B cell (primary cell): Measurements from ENCODE around the gene UTP4. TPM values are rescaled to one million over a fixed set of nuclear protein-coding genes. Genes with fewer than 3 reads are reported as not detected.

Experiments
- ATAC-seq: fragments of 200-7000 bp; cut with Tn5 transposase; one replicate; pipeline ENCODE4 v1.10.0; 2021; ENCODE audit warnings: low read depth, mild to moderate bottlenecking, moderate number of reproducible peaks, moderate library complexity
- CTCF ChIA-PET: fragments of 350-600 bp; sonication (Branson Sonifier 250); formaldehyde crosslinking; loops from one replicate; lab custom pipeline; 2021; ENCODE audit warnings: antibody characterized with exemption, inconsistent platforms; lab: Charles Lee
- POLR2A ChIA-PET: fragments of 350-600 bp; sonication (Branson Sonifier 250); formaldehyde crosslinking; loops from one replicate; lab custom pipeline; 2021; ENCODE audit warnings: antibody characterized with exemption; lab: Charles Lee
- DNase-seq: peaks from one replicate; pipeline ENCODE4 v3.0.0; 2013
- H2AFZ ChIP-seq: 2 replicates; pipeline ENCODE4 v1.6.1; 2012; ENCODE audit warnings: mild to moderate bottlenecking, low read depth, low read length; ENCODE audit not compliant: insufficient read depth, poor library complexity, severe bottlenecking
- H3K27ac ChIP-seq, 2 donors: 1 replicate in 1 of 2; 2 replicates in 1 of 2; pipeline ENCODE4 v1.5.1; 2012 to 2013; ENCODE audit warnings: low read length in 2 of 2, mild to moderate bottlenecking in 2 of 2, moderate library complexity in 1 of 2
- H3K27me3 ChIP-seq, 4 experiments: fragments of 200-600 bp in 1 of 4; sonication (generic) in 1 of 4; replicated peaks in 1 of 4; 1 replicate in 2 of 4; 2 replicates in 2 of 4; pipeline versions ENCODE4 v1.6.1 to v1.7.0; 2013 to 2016; ENCODE audit warnings: low read length in 3 of 4, mild to moderate bottlenecking in 2 of 4, mixed read lengths in 1 of 4, moderate library complexity in 1 of 4; ENCODE audit not compliant: insufficient read depth in 4 of 4, control insufficient read depth in 3 of 4; ENCODE audit errors: control extremely low read depth in 1 of 4
- H3K36me3 ChIP-seq, 2 experiments: replicated peaks in 1 of 2; 1 replicate in 1 of 2; 2 replicates in 1 of 2; pipeline versions ENCODE4 v1.6.1 to v1.7.1; 2013; ENCODE audit warnings: low read length in 1 of 2; ENCODE audit not compliant: insufficient read depth in 2 of 2, control insufficient read depth in 1 of 2; ENCODE audit errors: control extremely low read depth in 1 of 2, extremely low read depth in 1 of 2
- H3K4me1 ChIP-seq, 2 donors: fragments of 200-600 bp in 1 of 2; sonication (generic) in 1 of 2; 1 replicate in 1 of 2; 2 replicates in 1 of 2; pipeline versions ENCODE4 v1.5.1 to v1.6.1; 2013 to 2017; ENCODE audit warnings: low read length in 2 of 2; ENCODE audit not compliant: control insufficient read depth in 2 of 2, insufficient read depth in 2 of 2
- H3K4me2 ChIP-seq: replicated peaks from 2 replicates; pipeline ENCODE3; 2012; ENCODE audit warnings: mild to moderate bottlenecking, low read depth, low read length; ENCODE audit not compliant: poor library complexity, severe bottlenecking
- H3K4me3 ChIP-seq, 5 experiments: fragments of 200-600 bp in 1 of 5; sonication (generic) in 1 of 5; 1 replicate in 3 of 5; 2 replicates in 2 of 5; pipeline versions ENCODE4 v1.5.1 to v1.7.0; 2011 to 2016; ENCODE audit warnings: low read length in 4 of 5, mild to moderate bottlenecking in 4 of 5, low read depth in 2 of 5, control low read depth in 1 of 5, moderate library complexity in 1 of 5; ENCODE audit not compliant: insufficient read depth in 1 of 5; ENCODE audit errors: control extremely low read depth in 1 of 5, extremely low read depth in 1 of 5
- H3K79me2 ChIP-seq: fragments of 200-600 bp; sonication (generic); one replicate; pipeline ENCODE4 v1.6.0; 2016; ENCODE audit warnings: low read length; ENCODE audit not compliant: control insufficient read depth, insufficient read depth
- H3K9ac ChIP-seq: fragments of 200-600 bp; sonication (generic); 2 replicates; pipeline ENCODE4 v1.6.1; 2017; ENCODE audit warnings: mild to moderate bottlenecking, low read length, moderate library complexity
- H3K9me3 ChIP-seq, 3 donors: one replicate each; pipeline versions ENCODE4 v1.6.1 to v1.7.1; 2013; ENCODE audit warnings: low read length in 2 of 3; ENCODE audit not compliant: control insufficient read depth in 2 of 3, insufficient read depth in 1 of 3; ENCODE audit errors: control extremely low read depth in 1 of 3
- H4K20me1 ChIP-seq: 2 replicates; pipeline ENCODE4 v1.6.0; 2012; ENCODE audit warnings: mild to moderate bottlenecking, low read length; ENCODE audit not compliant: insufficient read depth, control insufficient read depth, poor library complexity, severe bottlenecking
- H3K27ac Mint-ChIP-seq: one replicate; pipeline ENCODE4 v1.8.0; 2021; ENCODE audit warnings: mixed read lengths
- H3K27me3 Mint-ChIP-seq: one replicate; pipeline ENCODE4 v1.8.0; 2021; ENCODE audit warnings: mixed read lengths
- H3K4me1 Mint-ChIP-seq: one replicate; pipeline ENCODE4 v1.8.0; 2021; ENCODE audit warnings: mixed read lengths
- H3K4me3 Mint-ChIP-seq: one replicate; pipeline ENCODE4 v1.8.0; 2021; ENCODE audit warnings: mixed read lengths
- H3K9me3 Mint-ChIP-seq: one replicate; pipeline ENCODE4 v1.8.0; 2022; ENCODE audit warnings: mixed read lengths; ENCODE audit not compliant: insufficient read depth
- CTCF ChIP-seq: fragments of 200-600 bp; IDR thresholded peaks from one replicate; pipeline ENCODE4 v1.8.0; 2022; ENCODE audit warnings: antibody characterized with exemption, mild to moderate bottlenecking
- EZH2 ChIP-seq: IDR thresholded peaks from 2 replicates; pipeline ENCODE4 v1.6.1; 2012; ENCODE audit warnings: borderline replicate concordance, low read depth, mild to moderate bottlenecking, moderate library complexity, low read length; ENCODE audit not compliant: insufficient read depth, poor library complexity, severe bottlenecking
- WGBS: methylation state at CpG from one replicate; pipeline ENCODE4 v1.1.5; 2013; ENCODE audit warnings: missing lambda C conversion rate; ENCODE audit not compliant: insufficient coverage; 5-methylcytosine and 5-hydroxymethylcytosine counted together
- intact Hi-C: fragments of 100-400 bp; cut with micrococcal nuclease; formaldehyde crosslinking; loops from one replicate; pipeline ENCODE4 v1.10.0; 2022
- polyA plus RNA-seq: library from polyadenylated mRNA; depleted of rRNA; stranded (reverse); fragments of >200 nt; gene quantifications from 2 replicates; pipeline ENCODE4 v1.2.3, GENCODE V29; 2012
- total RNA-seq, 2 donors: library from RNA; stranded (reverse); fragments of 120-200 nt in 1 of 2; gene quantifications; 1 replicate in 1 of 2; 2 replicates in 1 of 2; pipeline versions ENCODE4 v1.2.3 to v1.2.4, GENCODE V29; 2013 to 2022

UTP4 gene
- total and polyA plus RNA-seq, 2 donors (not counting 1 experiment from before 2014, with no cell fraction given): 24.3 to 30.1 TPM

GRCh38 chr16:69107316-69107962, 25.0 kb upstream of the UTP4 start:
- ChIA-PET CTCF (interaction anchor here (1.3 kb wide), 1 partner anchor 16 kb away, joined by 5 read pairs; no protein-coding TSS in a partner anchor), POLR2A (no interaction called here)
- H4K20me1 ChIP-seq: peaks cover 41% of the 10 kb centered on the region
- Mint-ChIP-seq H3K27me3 (peaks cover 34% of the 10 kb centered on the region), H3K4me3 (peak overlapping the region; percentile 74), H3K27ac (no peak overlapping the region), H3K9me3 (no peaks in the 10 kb centered on the region), H3K4me1 (peaks cover 16% of the 10 kb centered on the region)
- DNase-seq (no peak), ATAC-seq (no peak)
- intact Hi-C loops: no loop called here
- TF ChIP-seq CTCF (no peak), EZH2 (no peak)
- peaks cover 24 to 28% of the 10 kb centered on the region in 2 donors for H3K4me1 ChIP-seq
- H3K27me3 ChIP-seq: peaks cover 0 to 37% (median 25%) of the 10 kb centered on the region in 4 experiments
- no peak overlapping the region for H3K9ac ChIP-seq
- peaks cover 0 to 7% of the 10 kb centered on the region in 2 experiments for H3K36me3 ChIP-seq
- peak overlapping the region; percentile 83 for H3K4me2 ChIP-seq
- no peak overlapping the region for H3K4me3 ChIP-seq
- H2AFZ ChIP-seq: no peak overlapping the region
- H3K27ac ChIP-seq: no peak overlapping the region
- peaks cover 0 to 3% (median 0%) of the 10 kb centered on the region in 3 donors for H3K9me3 ChIP-seq
- WGBS: 11% methylated on average over 51 of the region's 52 CpGs
- H3K79me2 ChIP-seq: no peaks in the 10 kb centered on the region
